Hepatic stellate cell (primary cell): ENCODE measurements around the gene PTCHD1.

ENCODE experiments used
- DNase-seq: peaks from one replicate; pipeline ENCODE4 v3.0.0; 2011; ENCODE audit warnings: low spot score

Gene PTCHD1

DNA sequence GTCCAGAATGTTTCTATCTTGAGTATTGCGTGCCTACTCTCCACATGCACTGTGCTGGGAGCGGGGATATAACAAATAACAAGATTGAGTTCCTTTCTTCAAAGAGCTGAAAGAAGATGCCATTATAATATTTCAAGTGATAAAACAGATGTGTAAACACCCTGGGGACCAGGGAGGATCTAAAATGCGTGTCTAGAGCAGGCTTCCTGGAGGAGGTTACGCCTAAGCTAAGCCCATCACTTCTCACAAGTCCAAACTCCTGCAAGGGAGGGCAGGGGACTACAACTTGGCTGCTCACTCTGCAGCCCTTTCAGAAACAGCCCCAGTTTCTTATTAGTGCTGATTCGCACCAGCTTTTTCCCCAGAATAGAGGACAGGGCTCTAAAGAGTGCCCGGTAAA lies 21.5 kb downstream of the PTCHD1 start:
- no peak for DNase-seq

DNA sequence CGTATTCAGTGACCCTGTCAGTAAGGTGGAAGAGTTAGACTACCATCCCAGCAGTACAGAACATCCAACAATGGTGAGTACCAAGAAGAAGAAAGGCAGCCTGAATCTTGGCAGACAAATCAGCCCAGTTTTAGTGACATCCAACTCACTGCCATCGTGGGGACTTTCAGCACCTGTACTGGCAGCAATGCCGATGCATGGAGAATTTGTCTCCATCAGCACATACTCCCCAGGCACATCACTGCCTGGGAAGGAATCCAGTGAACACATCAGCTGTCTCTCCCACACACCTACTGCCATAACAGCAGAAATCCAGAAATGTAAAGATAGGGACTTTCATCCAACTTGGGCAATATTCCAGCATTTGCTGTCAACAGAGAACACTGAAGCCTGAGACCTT lies 29.8 kb downstream of the PTCHD1 start:
- DNase-seq = no peak

DNA sequence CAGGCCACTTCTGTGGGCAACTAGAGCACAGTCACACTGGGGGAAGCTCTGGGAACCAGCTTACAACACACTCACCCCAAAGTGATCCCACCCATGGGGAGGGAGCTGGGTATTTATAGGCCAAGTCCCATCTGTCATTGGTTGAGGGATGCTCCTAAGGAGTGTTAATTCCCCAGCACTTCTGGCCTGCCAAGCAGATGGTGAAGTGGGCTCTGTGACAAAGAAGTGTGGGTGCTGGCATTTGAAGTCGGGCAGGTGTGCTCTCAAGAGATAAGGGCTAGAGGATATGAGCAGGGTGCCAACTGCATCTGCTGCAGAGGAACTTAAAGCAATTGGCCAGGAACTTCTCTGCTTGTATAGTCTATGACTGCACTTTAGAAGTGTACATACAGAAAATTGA lies 30.9 kb downstream of the PTCHD1 start:
- DNase-seq = no peak

DNA sequence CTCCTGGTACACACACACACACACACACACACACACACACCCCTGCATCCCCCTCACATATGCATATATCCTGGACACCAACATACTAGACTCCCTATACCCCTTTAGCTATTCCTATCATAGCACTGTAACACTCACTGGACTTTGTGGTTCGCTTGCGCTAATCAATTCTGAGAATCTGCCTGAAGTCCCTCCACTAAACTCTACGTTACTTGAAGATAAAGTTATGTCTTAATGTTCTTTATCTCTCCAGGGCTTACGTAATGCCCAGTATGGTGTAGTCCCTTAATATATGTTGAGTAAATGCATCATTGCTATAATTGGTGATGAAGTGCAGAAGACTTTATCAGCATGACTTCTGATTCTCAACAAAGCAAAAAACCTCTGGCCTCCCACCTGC lies 32.3 kb downstream of the PTCHD1 start:
- no peak for DNase-seq

DNA sequence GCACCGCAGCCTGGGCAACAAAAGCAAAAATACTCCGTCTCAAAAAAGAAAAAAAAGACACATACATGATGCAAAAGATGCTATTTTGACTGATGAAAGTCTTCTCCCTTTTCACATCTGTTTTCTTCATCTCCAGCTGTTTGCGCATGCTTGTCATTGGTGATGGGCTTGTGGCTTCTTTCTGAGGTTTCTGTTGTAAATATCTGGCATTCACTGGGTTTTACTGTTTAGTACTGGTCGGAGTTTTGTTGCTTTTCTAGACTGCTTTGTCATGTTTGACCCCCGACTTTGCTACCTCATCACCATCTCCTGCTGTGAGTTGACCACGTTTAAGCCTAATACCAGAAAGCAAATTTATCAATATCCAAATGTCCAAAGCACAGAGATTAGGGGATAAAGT lies 34.4 kb downstream of the PTCHD1 start:
- DNase-seq = no peak

DNA sequence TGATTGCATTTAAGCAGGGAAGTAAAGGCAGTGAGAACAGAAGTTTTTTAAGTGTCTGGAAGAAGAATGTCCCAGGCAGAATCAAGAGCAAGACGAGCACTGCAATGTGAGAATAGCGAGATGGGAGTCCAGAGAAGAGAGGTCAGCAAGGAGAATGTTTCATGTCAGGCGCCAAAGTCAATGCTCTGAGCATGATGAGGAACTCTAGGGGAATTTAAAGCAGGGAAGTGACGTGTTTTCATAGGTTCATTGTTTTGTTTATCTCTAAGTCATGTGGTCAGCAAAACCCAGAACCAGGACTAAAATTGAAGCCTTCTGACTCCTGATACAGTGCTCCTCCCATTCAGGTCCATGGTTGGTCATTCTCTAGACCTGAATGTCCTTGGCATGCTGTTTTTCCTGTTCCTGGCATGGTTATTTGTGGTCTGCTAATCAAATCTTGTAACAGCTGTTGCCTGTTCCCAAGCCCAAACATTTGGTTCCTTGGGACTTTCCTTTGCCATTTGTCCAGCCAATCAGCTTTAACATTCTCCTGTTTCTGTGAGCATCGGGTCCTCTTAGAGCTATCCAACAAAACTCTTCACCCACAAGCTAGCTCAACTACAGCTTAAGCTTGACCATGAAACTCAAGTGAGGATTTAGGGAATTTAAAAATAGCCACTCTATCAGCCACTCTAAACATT lies 37.7 kb downstream of the PTCHD1 start:
- no peak for DNase-seq

DNA sequence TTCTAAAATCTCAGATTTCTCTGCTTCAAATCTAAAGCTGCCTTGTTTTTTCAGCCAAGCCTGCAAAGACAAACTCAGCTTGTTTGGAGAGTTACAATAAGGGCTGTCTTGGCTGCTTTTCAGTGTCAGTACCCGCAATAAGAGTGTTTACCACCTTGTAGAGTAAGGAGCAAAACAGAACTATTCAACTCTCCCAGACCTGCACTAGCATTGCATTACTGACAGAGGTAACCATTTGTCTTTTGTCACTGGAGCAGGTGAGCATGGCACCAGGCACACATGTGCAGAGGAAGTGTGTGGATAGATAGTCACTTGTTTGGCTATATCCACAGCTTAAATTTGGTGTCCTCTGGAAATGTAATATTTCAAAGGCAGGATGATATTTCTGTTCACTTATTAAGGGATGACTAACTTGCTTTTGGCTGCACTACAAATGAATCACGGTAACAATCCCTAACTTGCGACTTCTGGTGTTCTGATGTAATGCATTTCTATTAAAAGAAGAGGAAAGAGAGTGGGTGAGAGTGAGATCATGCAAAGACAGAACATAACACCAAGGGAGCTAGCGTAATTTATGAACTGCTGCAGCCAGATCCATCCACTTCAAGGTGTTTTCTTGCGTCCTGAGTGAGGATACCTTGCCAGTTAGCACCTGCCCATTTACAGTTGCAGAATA lies 38.6 kb downstream of the PTCHD1 start:
- peak; percentile 5 for DNase-seq

DNA sequence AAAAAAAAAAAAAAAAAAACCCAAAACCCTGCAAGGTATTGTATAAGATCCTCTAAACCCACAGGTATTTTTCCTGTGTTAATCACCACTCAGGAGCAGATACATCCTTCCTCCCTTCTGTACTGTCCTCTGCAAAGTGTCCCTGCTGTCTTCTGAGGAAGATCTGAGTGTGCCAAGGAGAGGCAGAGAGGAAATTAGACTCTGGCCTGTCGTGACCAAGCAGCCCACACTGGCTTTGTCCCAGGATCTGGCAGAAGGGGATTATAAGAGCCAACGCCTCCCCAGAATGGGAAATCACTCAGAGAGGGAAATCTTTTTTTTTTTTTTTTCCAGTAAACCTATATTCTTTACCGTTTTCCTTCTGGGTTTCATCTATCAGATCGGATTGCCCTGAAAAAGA lies 39.6 kb downstream of the PTCHD1 start:
- DNase-seq = no peak

DNA sequence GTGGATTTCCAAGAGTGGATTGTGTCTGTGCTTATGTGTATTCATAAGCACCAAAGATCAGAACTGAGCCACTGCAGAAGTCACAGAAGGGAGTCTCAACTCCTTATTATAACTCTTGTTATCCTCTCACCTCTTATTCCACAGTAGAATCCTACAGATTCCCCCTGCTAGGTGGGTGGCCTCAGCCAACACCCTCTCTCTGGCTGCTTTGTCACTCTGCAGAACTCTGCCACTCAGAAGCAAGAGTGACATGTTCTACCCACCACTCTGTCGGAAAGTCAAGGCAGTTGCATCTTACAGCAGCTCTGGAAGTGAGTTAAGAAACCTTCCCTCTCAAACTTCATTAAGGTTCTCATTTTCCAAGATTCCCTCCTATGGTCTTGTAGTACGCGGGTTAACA lies 41.9 kb downstream of the PTCHD1 start:
- DNase-seq = no peak

DNA sequence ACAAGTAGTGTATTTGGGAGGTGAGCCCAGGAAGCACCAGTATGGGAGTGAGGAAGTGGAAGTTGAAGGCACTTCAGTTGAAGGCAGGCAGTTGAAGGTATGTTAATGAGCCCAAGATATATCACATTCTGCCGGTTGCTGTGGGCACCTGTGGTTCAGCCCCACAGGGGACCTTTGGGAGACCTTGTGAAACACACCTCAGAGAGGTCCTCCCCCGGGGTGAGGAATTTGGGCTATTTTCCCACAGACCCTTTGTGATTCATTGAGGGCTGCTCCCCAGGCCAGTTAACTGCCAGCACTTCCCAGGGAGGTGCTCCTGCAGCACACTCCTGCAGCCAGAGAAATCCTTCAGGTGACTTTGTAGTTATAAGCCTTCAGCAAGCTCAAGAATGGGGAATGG lies 45.9 kb downstream of the PTCHD1 start:
- DNase-seq = no peak

DNA sequence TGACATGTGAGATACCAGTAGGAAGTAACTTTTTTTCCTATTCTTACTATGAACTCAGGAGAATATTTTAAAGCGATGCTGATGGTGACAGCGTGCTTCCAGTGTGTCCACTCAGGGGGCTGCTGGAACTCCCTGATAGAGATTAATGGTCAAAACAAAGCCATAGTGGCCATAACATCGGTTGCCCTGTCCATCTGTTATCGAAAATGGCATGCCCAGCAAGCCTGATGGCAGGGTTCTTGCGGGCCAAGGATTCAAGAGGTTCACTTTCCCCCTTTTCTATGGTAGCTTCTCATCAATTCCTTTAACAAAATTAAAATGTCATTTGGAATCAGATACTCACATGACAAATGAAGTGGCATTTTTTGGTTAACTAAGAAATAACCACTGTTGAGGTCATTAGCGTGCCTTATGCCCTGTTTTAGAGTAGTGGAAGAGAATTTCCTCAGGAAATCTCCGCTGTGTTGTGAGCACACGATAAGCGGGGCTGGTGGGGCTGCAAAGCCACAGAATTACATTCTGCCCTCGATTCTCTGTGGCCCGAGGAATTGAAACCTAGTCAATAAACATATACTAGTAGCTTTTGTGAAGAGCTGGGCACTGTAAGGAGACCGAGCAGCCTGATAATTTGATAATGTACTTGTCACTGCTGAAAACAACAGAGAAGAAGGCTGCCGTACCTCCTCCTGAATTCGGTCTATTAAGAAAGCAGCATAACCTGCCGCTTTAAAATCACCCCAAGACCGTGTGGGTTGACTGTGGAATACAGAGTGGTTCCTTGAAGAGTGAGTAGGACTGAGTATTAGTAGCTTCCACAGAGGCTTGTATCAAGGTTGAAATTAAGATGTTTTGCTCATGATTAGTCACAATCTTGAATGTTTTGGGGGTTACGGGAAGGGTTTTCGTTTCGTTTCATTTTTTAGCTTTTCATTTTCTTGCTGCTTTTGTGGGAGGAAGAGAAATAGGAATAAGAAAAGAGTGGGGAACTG lies 46.7 kb downstream of the PTCHD1 start:
- no peak for DNase-seq

DNA sequence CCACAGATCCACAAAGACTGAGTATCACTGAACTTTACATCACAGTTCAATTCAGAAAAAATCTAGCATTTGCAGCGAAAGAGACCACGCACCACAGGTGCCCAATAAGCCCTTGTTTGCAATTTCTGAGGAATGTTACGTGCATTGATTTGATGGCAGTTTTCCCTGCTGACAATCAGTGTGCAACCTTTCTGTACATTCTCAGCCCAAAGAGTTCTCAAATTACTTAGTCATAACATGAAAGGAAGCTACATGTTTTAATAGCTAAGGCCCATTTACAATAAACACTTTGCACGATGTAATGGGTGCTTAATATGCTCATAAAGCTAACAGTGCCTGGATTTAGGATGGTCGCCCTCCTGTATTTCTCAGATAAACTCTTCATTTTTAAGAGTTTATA lies 47.9 kb downstream of the PTCHD1 start:
- DNase-seq = no peak

DNA sequence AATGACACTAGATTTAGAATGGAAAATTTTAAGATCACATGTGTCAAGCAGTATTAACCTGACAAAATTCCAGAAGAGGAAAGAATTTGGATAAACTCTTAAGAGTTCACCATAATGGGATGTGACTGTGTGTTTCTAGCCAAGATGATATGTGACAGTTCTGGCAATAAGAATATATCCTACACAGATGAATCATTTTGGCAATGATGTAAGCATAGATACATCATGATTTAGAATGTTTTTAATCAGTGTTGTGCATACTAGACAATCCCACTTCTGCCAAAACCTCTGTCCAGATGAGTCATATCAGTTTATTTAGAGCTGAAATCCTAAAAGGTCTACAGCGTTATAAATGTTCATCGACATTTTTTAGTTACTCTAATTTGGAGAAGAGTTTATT lies 48.8 kb downstream of the PTCHD1 start:
- DNase-seq = no peak

DNA sequence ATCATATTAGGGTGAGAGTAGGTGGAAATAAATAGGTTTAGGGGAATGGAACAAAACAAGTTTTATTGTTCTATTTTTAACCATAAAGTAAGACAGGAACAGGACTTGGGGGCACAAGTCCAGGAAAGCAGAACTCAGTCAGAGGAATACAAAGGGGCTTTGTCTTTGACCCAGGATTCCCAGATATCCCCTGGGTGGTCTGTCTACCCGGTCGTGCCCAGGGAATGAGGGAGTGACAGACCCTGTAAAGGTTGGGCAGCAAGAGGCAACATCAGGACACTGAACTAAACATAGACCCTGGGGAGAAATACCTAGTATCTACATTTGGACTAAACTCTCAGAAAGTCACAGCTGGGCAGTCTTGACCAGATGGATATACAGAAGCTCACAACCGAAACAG lies 50.6 kb downstream of the PTCHD1 start:
- no peak for DNase-seq

DNA sequence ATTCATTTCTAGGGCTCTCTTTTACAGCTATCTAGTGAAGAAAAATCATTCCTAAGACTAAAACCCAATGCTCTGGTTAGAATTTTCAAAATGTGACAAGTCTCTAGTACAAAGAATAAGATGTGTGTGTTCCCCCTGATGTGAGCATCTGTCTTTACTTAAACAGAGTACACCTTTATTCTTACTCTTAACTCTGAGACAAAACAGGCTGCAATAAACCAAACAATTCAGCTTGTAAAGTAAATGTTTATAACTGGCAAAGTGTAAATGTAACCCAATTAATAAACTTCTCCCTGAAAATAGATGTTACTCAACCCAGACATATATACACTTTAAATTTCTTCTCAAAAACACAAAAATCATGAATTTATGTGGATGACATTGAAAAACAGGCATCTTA lies 51.6 kb downstream of the PTCHD1 start:
- DNase-seq = no peak

DNA sequence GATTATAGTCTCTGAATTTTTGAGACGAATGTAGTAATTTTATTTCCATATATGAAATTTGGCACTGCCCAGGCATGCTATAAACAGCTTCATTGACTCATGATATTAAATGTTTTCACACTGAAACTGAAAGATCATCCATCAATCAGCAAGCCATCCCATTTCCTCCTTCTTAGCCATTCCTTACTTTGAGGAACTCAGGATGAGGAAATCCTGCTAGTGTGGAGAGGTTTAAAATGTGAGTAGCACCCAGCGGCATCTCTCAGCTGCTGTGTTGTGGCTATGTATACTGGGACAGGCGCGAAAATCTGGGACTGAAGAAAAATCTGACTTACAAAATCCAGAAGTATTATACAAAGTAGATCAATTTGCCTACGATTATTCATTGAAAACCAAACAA lies 52.1 kb downstream of the PTCHD1 start:
- DNase-seq = no peak

DNA sequence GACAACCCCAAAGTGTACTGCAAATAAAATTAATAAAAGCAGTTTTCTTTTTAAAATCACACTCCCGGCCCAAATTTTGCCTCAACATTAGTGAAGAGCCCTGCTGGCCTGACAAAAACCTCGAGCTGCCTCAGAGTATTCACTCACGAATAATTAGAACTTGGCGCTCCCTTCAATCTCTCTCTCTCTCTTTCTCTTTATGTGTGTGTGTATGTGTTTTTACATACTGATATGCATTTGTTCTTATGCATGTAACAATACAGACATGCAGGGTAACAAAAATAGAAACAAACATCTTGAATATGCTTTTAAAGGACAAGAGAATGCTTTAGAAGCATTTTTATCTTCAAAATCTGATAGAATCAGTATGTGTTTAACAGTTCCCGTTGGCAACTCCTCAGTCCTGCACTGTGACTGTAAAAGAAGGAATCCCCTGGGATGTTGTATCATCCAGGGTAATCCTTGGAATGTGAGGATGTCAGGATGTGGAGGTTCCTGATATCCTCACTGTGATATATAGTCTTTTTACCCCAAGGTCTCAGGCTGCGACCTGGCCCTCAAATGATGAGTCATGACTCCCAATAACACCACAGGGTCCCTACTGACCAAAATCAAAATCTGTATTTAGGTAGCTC lies 53.0 kb downstream of the PTCHD1 start:
- DNase-seq = no peak

DNA sequence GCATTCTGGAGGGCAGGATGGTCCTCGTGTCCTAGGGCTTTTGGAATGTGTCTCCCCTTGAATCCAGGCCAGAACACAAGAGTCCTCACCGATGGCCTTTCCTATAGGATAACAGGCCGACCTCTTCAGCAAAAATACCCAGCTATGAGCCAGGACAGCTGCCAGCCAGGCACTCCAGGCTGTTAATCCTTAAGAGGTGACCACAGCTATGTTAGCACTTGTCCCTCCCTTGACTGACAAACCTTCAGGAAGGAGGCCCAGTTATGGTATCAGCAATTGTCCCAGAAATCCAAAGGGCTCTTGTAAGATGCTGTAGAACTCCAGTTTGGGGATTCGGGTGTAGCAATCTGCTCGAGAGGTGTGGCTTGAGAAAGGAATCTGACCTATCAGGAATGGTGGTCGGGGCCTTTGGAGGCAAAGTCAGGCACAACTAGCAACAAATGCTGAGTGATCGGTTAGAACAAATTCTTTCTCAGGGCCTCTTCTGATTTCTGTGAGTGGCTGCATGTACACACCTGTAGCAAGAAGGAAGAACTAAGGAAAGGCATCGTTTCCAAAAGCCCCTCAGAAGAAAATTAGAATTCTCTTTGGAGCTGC lies 54.6 kb downstream of the PTCHD1 start:
- no peak for DNase-seq

DNA sequence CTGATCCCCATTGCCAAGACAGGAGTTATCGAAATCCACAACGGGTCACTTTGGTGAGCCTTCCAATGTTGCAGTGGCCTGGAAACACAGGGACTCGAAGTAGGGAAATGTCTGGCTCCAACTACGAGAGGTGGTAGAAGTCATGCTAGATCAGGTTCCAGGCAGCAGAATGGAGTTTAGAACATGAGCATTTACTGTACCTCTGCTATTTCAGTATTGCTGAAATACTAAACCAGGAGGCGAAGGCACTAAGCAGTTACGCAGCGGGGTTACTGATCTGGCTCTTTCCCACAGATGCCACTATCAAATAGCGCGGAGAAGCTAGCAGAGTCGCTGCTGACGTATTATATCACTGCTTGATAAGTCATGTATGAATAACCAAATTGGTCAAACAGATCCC lies 56.3 kb downstream of the PTCHD1 start:
- DNase-seq = no peak

DNA sequence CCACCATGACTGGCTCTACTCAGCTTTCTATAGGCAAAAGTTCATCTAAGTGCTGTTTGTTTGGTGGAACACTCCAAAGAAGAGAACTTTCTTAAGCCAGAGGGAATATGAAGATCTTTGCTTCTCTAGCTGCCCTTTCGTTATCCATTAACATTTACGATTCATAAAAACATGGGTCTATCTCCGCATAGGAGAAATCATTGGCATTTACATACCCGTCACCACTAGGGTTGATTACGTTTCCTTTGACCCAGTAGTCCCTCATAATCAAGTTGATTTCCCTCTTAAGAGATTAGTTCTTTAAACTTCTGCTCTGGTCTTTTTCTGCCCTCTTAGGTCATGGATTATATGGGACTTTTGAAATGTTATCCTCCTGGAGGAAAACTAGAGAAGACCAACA lies 57.5 kb downstream of the PTCHD1 start:
- DNase-seq = no peak

DNA sequence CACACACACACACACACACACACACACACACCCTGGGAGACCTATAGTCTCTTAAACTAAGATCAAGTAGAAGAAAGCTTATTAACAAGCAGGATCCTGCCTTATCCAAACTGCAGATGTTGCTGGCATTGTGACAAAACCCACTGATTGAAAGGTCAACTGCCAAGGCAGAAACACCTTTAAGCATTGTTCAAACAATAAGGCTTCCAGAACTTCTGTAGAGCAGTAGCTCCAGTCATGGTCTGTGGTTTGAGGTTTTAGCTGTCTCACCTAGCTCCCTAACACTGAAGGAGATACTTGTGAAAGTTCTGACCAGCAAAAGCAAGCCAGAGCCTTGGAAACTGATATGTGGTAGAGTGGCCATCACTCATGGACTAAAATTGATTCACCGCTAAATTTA lies 59.8 kb downstream of the PTCHD1 start:
- no peak for DNase-seq

DNA sequence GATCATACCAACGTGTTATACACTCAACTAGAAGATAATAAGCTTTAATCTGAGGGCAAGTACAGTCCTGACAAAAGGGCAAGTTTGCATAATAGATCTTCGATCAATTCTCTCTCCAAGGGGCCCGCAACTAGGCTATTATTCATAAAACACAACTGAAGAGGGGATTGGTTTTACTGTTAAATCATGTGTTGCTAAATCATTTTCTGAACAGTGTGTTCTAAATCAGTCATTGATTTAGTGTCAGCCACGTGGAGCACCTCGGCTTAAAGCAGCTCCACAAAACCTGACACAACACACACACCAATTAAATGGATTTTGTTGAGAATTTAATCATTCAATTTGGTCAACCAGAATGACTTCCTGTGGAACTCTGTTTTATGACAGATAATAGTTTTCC lies 61.6 kb downstream of the PTCHD1 start:
- DNase-seq = no peak
